Inflammatory macrophage (primary cell): Measurements from ENCODE around the gene MCOLN2.
A peak's percentile ranks its signal among the peaks of the same experiment; 100 is the strongest.

Experiments used
- DNase-seq, 2 donors: peaks; one replicate each; pipeline ENCODE4 v3.0.0-alpha.2; 2020 to 2022

MCOLN2 gene

DNA sequence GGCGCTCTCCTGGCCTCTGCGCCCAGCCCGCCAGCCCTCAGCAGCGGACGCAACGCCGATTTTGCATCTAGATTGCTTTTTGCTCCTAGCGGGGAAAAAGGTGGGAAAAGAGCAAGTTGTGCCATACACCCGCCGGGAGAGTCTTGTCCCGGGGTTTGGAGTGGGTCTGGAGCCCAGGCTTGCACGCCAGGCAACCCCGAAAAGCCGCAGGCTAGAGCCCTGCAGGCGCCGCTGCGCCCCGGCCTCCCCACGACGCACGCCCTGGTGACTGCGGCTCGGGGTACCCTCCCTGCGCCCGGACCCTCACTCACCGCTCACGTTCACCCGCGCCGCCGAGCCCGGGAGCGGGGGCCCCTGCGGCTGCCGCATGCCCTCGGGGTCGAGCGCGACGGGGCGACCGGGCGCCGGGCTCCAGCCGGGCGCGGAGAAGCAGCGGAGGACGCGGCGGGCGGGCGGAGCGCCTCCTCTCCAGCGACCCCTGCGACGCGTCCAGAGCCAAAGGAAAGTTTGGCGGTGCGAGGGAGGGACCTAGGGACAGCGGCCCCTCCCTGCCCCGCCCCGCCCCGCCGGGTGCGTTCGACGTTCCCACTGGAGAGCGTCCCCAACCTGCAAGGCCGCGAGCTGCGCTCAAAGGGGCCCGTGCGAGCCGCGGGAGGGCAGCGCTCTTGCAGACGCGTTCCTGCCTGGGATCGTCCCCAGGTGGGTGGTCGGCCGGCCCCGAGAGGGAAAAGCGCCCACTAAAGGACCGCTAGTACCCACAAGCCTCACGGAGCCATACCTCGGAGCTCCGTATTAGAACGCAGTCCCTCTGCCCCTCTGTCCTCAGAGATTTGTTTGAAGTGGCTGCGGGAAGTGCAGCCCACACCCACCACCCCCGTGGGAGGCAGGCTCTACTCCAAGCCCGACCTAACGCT, 104.0 kb downstream of the MCOLN2 start, which contains the start of gene LPAR3:
Gene LPAR3 (minus strand): TSS at position 502 of the 914 bp plus-strand sequence. CDS start 27,086 bp downstream, outside the sequence.
- no peak for DNase-seq

DNA sequence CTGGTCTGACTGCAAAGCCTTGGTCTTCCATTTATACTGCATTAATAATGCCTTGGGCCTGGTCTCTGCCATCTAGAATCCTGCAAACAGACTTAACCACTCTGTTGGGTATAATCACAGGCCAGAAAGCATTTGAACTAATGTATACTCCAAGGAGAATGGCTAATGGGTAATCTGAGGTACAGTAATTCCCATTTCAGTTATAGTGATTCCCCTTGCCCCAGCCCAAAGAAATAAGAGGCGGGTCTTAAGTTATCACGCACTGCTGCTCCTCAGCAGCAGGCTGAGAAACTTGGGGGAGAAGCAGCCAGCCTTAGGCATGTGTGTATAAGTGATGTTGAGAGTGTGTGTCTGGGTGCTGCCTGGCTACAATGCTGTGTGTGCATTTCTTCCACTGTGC, 106.3 kb downstream of the MCOLN2 start:
- DNase-seq, result no peak

DNA sequence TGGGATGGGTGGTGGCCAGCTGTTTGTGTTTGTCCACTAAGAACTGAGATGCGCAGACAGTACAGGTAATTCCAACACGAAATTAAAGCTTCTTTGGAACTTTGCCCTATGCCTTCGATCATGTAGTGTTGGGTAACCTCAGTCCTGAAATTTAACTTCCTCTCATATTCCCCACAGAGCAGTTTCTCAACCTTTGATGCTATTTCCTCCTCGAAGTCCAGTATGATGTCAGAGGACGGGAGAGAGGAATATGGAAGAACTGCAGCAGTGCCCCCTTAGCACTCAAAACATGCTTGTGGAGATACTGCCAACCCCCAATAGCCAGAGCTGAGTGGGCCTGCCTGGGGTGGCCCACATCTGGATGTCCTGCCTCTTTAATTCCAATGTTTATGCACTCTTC, 107.5 kb downstream of the MCOLN2 start:
- peak; percentile 71 to 77 for DNase-seq

DNA sequence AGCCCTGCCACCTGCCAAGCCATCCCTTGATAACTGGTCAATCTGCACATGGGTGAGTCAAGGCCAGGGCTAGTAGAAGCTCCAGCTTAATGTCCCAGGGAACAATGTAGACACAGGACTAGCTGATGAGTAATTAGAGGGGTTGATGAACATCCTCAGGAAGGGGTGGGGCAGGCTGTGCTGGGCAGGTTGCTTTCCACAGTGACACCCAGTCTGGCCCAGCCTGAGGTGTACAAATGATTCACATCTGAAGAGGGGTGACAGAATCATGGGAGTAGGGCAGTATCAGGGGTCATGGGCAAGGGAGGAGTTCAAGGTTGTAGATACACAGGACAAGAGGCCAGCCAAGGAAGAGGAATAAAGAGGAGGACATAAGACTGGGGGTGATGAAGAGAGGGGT, 108.2 kb downstream of the MCOLN2 start:
- no peak for DNase-seq

DNA sequence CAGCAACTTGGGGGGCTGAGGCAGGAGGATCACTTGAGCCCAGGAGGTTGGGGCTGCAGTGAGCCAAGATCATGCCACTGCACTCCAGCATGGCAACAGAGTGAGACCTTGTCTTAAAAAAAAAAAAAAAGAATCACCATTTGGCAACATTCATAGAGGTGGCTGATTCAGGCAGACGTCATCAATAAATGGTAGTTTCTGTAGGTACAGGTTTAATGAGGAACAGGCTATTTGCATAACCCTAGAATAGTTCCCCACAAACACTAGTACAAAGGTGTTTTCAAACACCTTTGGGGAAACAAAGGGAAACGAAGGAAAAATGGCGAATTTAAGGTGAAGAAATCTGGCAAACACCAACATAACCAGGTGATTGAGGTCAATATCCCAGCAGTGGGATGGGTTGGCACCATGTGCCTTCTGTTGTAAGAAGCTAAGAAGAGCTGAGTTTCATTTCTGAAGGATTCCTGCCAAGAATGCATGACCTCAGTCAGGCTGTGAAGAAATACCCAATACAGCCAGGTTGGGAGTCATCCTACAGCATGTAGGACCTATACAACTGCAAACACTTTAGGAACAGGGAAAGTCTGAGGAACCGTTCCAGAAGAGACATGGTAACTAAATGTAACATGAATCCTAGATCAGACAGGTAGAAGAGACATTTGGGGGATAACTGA, 109.5 kb downstream of the MCOLN2 start:
- peak; percentile 30 for DNase-seq

DNA sequence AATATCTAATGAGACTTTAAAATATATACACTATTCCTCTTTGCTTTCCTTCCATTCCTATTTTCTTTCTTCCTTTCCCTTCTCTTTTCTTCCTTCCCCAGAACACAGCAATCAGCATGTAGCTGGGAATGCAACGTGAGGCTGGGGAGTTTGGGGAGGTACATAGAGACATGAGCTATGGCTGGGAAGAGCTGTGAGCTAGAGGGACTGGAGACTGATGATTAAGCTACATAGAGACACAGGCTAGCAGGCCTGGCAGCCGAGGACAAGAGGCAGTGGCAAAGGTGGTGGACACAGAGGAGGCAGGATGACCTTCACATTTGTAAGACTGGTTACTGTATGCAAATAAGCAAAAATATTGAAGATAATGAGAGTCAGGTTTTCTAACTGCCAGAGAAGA, 111.4 kb downstream of the MCOLN2 start:
- DNase-seq, result no peak

DNA sequence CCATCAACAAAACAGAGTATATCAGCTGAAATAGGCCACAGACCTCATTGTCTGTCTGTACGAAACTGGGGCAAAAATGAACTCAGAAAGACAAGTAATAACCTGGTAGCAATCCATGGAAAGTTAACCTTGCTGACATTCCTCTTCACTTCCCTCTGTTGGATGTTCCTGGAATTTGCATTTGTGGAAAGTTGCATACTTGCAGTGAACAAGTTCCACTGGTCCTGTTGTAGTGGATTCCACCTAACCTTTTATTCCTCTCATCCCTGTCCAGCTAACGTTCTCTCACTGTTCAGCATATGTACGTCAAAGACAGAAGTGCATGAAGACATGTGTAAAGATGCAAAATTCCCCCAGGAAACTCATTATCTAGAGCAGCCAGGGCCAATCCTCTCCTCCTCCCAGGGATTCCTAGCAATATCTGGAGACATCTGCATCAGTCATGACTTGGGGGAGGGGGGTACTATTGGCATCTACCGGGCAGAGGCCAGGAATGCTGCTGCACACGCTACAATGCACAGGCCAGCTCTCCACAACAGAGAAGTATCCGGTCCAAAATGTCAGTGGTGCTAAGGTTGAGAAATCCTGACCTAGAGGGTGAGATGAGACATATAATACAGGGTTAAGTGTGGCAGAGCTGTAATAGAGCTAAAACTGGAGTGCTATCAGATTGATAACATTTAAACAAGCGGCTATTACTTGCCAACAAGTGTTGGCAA, 112.1 kb downstream of the MCOLN2 start:
- no peak for DNase-seq

DNA sequence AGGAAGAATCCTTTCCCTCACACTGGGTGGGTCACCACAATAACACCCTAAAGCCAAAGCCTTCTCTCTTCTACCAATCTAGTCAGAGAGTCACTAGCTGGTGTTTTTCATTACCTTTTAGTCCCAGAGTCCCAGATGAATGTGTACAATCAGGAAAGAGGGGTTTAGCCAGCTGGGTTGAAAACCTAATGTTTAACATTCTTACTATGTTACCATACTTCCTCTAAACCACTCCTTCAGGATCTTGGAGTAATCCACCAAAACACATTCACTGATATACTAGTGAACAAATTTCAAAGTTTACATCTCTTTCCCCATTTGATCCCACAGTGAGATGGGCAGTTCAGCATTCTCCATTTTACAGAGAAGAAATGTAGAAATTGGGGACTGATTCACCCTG, 113.6 kb downstream of the MCOLN2 start:
- no peak for DNase-seq

DNA sequence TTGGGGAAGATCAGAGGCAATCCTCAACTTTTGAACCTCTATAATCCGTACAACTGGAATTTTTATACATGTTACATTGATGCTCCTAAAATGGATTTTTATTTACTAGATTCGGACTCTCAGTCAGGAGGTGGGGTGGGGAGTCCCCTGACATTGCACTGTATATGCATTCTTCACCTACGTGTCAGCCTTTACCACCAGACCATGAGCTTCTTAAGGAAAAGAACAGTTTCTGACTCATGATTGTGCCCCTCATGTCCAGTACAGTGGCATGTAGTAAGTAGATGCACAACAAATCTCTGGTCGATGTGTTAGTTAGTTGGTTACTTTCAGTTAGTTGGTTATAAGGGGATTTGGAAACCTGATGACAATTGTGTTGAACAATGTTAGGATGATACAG, 119.3 kb downstream of the MCOLN2 start:
- no peak for DNase-seq

DNA sequence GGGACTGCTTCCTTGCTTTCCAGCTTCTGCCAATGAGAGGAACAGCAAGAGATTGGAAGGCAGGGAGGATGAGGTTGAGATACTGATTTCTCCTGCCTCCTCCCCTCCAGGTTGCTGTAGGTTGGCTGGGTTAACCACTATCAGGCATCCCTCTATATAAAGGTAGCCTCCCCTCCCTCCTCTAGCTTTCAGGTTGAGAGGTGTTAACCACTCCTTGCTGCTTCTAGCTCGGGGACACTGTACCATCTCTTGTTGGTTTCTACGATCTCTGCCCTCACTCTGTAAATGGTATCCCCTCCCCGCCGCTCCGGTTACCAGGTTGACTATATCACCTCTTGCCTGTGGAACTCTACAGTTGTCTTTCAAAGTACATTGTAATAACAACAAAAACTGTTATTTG, 120.6 kb downstream of the MCOLN2 start:
- no peak for DNase-seq
